CD4-positive, alpha-beta T cell treated with Interleukin-10 for 1 hour (primary cell): Measurements from ENCODE around the gene CD247.
A peak's percentile ranks its signal among the peaks of the same experiment; 100 is the strongest.
"Not testable (repeated sequence)": the region's sequence is repeated elsewhere in the genome, so short reads cannot be mapped to it uniquely, and the experiment has no call there.

Experiments
- DNase-seq: peaks from one replicate; pipeline ENCODE4 v3.0.0-alpha.2; 2020

CD247 gene

DNA sequence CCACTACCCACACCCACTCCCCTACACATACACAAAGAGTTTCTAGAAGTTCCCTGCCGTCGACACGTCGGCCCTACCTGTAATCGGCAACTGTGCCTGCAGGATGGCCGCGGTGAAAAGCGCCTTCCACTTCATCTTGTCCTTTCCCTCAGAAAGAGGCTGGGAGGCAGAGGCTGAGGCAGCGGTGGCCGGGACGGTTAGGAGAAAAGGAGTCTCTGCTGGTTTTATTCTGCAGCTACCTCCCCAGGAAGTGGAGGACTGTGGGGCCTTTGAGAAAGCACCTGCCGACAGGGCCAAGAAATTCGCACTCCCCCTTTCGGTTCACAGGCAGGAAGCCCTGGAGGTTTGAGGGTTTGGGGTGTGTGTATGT lies at the start of gene CD247:
Gene CD247 (minus strand): TSS at position 199 of the 370 bp plus-strand sequence. CDS start 64 bp downstream, at position 135.
- peak; percentile 86 for DNase-seq

DNA sequence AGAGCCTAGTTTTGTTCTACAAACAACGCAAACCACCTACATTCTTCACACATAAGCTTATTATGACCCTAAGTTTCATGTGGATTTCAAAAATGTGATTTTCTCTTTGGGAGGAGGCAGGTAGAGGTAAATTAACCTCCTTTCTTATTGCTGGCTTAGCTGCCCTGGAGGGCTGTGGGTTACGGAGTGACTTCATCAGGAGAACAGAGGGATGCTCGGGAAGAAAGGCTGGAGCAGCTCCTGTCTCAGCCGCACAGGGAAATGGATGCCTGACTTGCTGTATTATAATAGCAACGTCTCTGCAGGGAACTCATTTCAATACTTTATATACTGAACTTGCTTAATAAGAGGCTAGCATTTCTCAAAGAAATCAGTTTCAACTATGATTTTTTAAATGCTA lies 49.3 kb upstream of the CD247 start:
- no peak for DNase-seq

DNA sequence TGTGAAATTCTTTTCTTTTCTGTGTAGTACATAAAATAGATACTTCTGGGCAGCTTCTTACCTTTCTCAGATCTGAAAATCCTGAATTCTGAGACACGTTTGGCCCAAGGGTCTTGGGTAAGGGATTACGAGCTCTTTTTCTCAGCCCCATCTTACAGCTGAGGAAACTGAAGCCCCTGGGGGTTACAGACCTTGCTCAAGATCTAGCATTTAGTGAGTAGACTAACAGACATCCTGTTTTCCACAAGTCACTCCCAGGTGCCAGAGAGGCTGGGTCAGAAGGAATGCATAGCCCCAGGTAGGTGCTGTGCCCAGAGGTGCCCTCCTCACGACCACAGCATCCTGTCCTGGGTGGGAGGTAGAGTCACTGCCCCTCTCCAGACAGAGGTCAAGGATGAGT lies 48.4 kb upstream of the CD247 start:
- DNase-seq, result no peak

DNA sequence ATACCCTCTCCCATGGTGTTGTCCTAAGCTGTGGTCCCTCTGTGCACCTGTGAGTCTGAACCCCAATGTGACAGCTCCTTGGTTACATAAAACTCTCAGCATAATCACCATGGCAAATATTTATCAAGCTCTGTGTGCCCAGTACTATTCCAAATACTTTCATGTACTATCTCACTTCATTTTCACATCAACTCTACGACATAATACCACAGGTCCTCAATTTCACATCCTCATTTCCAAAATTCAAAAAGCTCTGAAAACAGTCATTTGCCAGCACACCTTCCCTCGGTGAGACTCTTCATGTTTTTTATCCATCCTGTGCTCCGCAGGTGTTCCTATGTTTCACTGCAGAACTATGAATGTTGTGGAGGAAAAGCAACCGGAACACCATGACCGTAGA lies 47.6 kb upstream of the CD247 start:
- no peak for DNase-seq

- no peak for DNase-seq
Measured at GRCh38 chr1:167564612-167565270, 46.4 kb upstream of the CD247 start.

GRCh38 chr1:167563579-167564246 lies 45.4 kb upstream of the CD247 start:
- no peak for DNase-seq

DNA sequence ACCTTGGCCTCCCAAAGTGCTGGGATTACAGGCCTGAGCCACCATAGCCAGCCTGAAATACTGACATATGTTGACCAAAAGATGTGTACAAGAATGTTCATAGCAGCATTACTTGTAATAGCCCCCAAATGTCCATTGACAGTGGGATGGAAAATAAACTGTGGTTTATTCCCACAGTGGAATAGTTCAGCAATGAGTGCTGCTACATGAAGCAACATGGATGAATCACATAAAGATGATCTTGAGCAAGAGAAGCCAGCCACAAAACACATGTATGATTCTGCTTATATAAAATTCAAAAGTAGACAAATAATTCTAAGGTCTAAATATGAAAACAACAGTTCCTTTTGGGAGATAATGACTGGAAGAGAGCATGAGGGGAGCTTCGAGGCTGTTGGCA lies 44.4 kb upstream of the CD247 start:
- no peak for DNase-seq

- DNase-seq, result no peak
Measured at GRCh38 chr1:167561753-167562152, 43.4 kb upstream of the CD247 start.

- peak; percentile 82 for DNase-seq
Measured at GRCh38 chr1:167555971-167556714, 37.8 kb upstream of the CD247 start.

GRCh38 chr1:167555072-167555471 lies 36.7 kb upstream of the CD247 start:
- DNase-seq, result not testable (repeated sequence)

GRCh38 chr1:167554028-167554779 lies 35.9 kb upstream of the CD247 start:
- no peak for DNase-seq

DNA sequence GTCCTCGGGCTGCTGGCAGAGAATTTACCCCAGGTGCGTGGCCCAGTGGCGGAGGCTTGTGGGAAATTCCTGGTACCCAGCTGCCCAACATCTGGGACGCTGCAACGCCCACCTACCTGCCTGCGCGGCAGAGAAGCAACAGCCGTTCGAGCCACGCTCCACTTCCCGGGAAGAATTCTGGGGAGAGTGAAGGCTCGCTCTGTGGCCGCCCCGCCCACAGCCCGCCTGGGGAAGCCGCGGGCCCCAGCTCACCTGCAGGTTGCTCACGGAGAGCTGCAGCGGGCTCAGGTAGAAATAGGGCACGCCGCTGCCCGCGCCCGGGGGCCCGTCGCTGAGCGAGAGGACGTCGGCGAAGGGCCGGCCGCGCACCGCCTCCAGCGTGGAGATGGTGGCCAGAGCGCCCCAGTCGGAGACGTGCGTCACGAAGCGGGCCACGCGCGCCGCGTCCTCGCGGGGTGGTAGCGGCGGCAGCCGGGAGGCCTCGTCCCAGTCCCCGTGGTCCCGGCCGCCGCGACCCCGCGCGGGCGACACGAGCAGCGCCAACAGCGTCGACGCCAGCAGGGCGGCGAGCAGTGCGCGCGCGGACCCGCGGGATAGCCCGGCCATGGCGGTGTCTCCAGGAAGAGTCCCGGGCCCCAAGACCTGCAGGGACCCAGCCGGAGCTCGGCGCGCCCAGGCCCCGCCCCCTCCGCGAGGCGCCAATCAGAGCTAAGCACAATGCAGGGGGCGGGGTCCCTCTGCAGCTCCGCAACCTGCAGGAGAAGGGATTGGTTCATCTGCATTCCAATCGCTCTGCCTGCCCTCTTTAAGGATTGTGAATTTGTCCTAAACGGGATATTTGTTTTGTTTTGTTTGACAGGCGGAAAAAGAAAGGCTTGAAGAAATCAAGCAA lies 35.1 kb upstream of the CD247 start, which contains the start of gene CREG1:
Gene CREG1 (minus strand): TSS at position 627 of the 892 bp plus-strand sequence.
- peak; percentile 91 for DNase-seq

DNA sequence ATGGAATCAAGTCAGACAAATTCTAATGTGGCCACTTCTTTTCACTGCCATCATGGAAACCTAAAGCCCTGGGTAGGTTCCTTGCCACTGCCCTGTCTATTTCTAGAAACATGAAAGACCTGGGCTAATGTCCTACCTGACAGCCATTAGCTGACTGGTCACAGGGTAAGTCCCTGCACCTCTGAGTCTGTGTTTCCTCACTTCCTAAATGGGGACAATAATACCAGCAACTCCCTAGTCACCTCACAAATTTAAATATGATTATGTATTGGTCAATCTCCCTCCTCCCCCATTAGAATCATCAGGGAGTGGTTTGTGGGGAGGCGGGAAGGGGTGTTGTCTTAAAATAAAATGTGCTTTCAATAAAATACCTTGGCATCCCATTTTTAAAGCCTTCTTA lies 33.0 kb upstream of the CD247 start:
- no peak for DNase-seq

GRCh38 chr1:167548059-167548932 lies 30.0 kb upstream of the CD247 start:
- no peak for DNase-seq

GRCh38 chr1:167546935-167547334 lies 28.6 kb upstream of the CD247 start:
- no peak for DNase-seq

GRCh38 chr1:167545349-167545748 lies 27.0 kb upstream of the CD247 start:
- DNase-seq, result no peak

DNA sequence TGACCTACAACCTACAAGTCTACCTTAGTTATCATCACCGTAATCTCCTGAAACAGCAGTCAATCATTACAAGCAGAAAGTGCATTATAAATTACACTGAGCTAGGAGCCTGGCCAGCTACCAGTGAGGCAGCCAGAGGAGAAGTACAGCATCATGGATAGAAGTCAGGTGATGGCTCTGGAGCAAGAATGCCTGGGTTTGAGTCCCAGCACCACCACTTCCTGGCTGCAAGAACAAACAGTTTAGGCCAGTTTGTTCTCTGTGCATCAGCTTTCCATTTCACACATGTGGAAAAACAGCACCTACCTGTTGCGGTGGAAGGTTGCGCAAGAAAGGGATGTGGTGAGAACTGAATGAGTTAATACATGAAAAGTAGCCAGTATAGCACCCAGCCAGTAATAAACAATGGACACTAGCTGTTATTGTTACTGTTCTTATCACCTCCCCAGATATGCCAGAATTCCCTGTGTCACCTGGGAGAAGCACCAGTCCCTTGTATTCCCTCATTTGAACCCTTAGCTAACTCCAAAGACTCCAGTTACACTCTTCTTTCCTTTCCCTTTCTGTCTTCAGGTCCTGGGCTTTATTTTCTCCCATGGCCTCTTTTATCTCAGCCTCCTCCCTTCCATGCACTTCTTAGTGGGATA lies 26.2 kb upstream of the CD247 start:
- DNase-seq, result no peak

- no peak for DNase-seq
Measured at GRCh38 chr1:167543199-167543990, 25.1 kb upstream of the CD247 start.
